K562 (cell line): Measurements from ENCODE around the gene SLC9A1. TPM values are rescaled to one million over a fixed set of nuclear protein-coding genes. Genes with fewer than 3 reads are reported as not detected.

Experiments used
- ATAC-seq: fragments of 200-7000 bp; cut with Tn5 transposase; 3 replicates; pipeline ENCODE4 v1.9.1; 2020; ENCODE audit warnings: moderate library complexity
- BruUV-seq: library from RNA; stranded (reverse); fragments of 400-500 nt; replicated peaks from 2 replicates; lab custom pipeline; 2021; lab: Mats Ljungman, UMichigan
- CTCF ChIA-PET: fragments of 300-600 bp; formaldehyde crosslinking; extraction: SDS; loops from one replicate; lab custom pipeline; 2021; ENCODE audit warnings: low intra/inter-chr PET ratio; lab: Yijun Ruan, JAX
- POLR2A ChIA-PET: fragments of 300-600, 350-650 bp; sonication (Branson Sonifier 250); formaldehyde crosslinking; extraction: SDS; loops from one replicate; lab custom pipeline; 2021; ENCODE audit warnings: antibody characterized with exemption, inconsistent platforms; lab: Yijun Ruan, JAX
- DNase-seq, 4 experiments: peaks; one replicate each; pipeline versions ENCODE4 v3.0.0 to v3.0.0-alpha.2; 2011 to 2018; ENCODE audit warnings: low spot score in 3 of 4, mixed read lengths in 3 of 4; ENCODE audit errors: extremely low read depth in 1 of 4
- FAIRE-seq: peaks from 2 replicates; lab custom pipeline; 2011; peaks lifted over from hg19 to GRCh38; lab: Jason Lieb, UNC
- H2AFZ ChIP-seq: 2 replicates; pipeline ENCODE4 v1.6.0; 2011; ENCODE audit warnings: low read depth, low read length, control low read depth, inconsistent platforms
- H3K27ac ChIP-seq: fragments of 200-600 bp; 3 replicates; pipeline ENCODE4 v1.8.0; 2011; ENCODE audit warnings: low read depth, mild to moderate bottlenecking, control low read depth, inconsistent platforms, low read length, moderate library complexity, mixed read lengths; ENCODE audit errors: extremely low read depth
- H3K27me3 ChIP-seq, 2 experiments: fragments of 300-600 bp in 1 of 2; 2 replicates in 1 of 2; 3 replicates in 1 of 2; pipeline versions ENCODE4 v1.6.0 to v1.8.0; 2011; ENCODE audit warnings: inconsistent platforms in 2 of 2, low read length in 2 of 2, mild to moderate bottlenecking in 1 of 2, mixed read lengths in 1 of 2, moderate library complexity in 1 of 2; ENCODE audit not compliant: control insufficient read depth in 2 of 2, insufficient read depth in 2 of 2
- H3K36me3 ChIP-seq: fragments of 300-600 bp; 3 replicates; pipeline ENCODE4 v1.8.0; 2011; ENCODE audit warnings: mild to moderate bottlenecking, low read length, inconsistent platforms; ENCODE audit not compliant: control insufficient read depth, insufficient read depth
- H3K4me1 ChIP-seq, 2 experiments: fragments of 200-600 bp in 1 of 2; replicated peaks in 1 of 2; 2 replicates in 1 of 2; 3 replicates in 1 of 2; pipeline versions ENCODE4 v1.5.1 to v1.8.0; 2011; ENCODE audit warnings: inconsistent platforms in 2 of 2, low read length in 2 of 2, mild to moderate bottlenecking in 1 of 2, mixed read lengths in 1 of 2, moderate library complexity in 1 of 2; ENCODE audit not compliant: control insufficient read depth in 2 of 2, insufficient read depth in 2 of 2
- H3K4me2 ChIP-seq: 2 replicates; pipeline ENCODE4 v1.6.1; 2011; ENCODE audit warnings: low read length, control low read depth, inconsistent platforms, mixed read lengths; ENCODE audit not compliant: insufficient read depth
- H3K4me3 ChIP-seq: fragments of 200-600 bp; sonication (generic), shearing (Covaris generic); 2 replicates; pipeline ENCODE4 v1.5.1; 2016; ENCODE audit warnings: control low read depth, inconsistent platforms
- H3K79me2 ChIP-seq: fragments of 200-600 bp; 3 replicates; pipeline ENCODE4 v1.8.0; 2011; ENCODE audit warnings: low read length, inconsistent platforms; ENCODE audit not compliant: control insufficient read depth, insufficient read depth
- H3K9ac ChIP-seq, 2 experiments: 2 replicates each; pipeline versions ENCODE4 v1.6.0 to v1.6.1; 2011; ENCODE audit warnings: low read depth in 2 of 2, low read length in 2 of 2, control low read depth in 1 of 2, inconsistent platforms in 1 of 2, mild to moderate bottlenecking in 1 of 2, mixed read lengths in 1 of 2; ENCODE audit not compliant: insufficient read depth in 1 of 2
- H3K9me1 ChIP-seq: one replicate; pipeline ENCODE4 v1.6.0; 2011; ENCODE audit warnings: inconsistent platforms, mild to moderate bottlenecking, low read length, moderate library complexity; ENCODE audit not compliant: control insufficient read depth, insufficient read depth
- H3K9me3 ChIP-seq: replicated peaks from 2 replicates; pipeline ENCODE4 v1.5.1; 2011; ENCODE audit warnings: low read depth, low read length, inconsistent platforms; ENCODE audit not compliant: control insufficient read depth, insufficient read depth
- H4K20me1 ChIP-seq: replicated peaks from 2 replicates; pipeline ENCODE4 v1.6.1; 2011; ENCODE audit warnings: low read length, inconsistent platforms, mixed read lengths; ENCODE audit not compliant: control insufficient read depth, insufficient read depth
- CREBBP ChIP-seq: IDR thresholded peaks from one replicate; pipeline ENCODE4 v1.6.1; 2012; ENCODE audit warnings: low read depth, mild to moderate bottlenecking, control low read depth, inconsistent platforms, low read length
- HDAC8 ChIP-seq: fragments of 450-650 bp; IDR thresholded peaks from 2 replicates; pipeline ENCODE4 v1.6.1; 2016; ENCODE audit warnings: mild to moderate bottlenecking, missing genetic modification characterization, moderate library complexity, missing compliant biosample characterization
- HMGN3 ChIP-seq: IDR thresholded peaks from 2 replicates; pipeline ENCODE4 v1.6.1; 2011; ENCODE audit warnings: borderline replicate concordance, low read depth, mild to moderate bottlenecking, mixed read lengths, low read length; ENCODE audit not compliant: insufficient read length; ENCODE audit errors: extremely low read depth
- JUND ChIP-seq, 2 experiments: IDR thresholded peaks; 2 replicates in 1 of 2; 3 replicates in 1 of 2; pipeline ENCODE4 v1.6.1; 2011; ENCODE audit warnings: borderline replicate concordance in 2 of 2, low read depth in 2 of 2, low read length in 2 of 2, improper control_type of control experiment in 1 of 2, missing biosample characterization in 1 of 2, missing genetic modification characterization in 1 of 2, missing genetic modification reagents in 1 of 2
- LCOR ChIP-seq: sonication (generic); formaldehyde crosslinking; IDR thresholded peaks from 2 replicates; pipeline ENCODE4 v1.8.0; 2022; ENCODE audit warnings: mild to moderate bottlenecking, missing genetic modification reagents
- PHF21A ChIP-seq: fragments of 450-650 bp; IDR thresholded peaks from 2 replicates; pipeline ENCODE4 v1.6.1; 2017; ENCODE audit warnings: low read depth, borderline replicate concordance
- SIX5 ChIP-seq, 2 experiments: IDR thresholded peaks; 2 replicates each; pipeline ENCODE4 v1.6.1; 2011; ENCODE audit warnings: low read length in 2 of 2, borderline replicate concordance in 1 of 2, low read depth in 1 of 2, mild to moderate bottlenecking in 1 of 2, moderate library complexity in 1 of 2; ENCODE audit not compliant: insufficient read depth in 1 of 2
- SMARCE1 ChIP-seq: fragments of 450-650 bp; IDR thresholded peaks from 2 replicates; pipeline ENCODE4 v1.7.1; 2016; ENCODE audit warnings: mild to moderate bottlenecking
- THRB ChIP-seq: fragments of 450-650 bp; formaldehyde crosslinking; conservative IDR thresholded peaks from 2 replicates; pipeline ENCODE4 v1.4.0; 2022; ENCODE audit warnings: mild to moderate bottlenecking, missing genetic modification characterization
- ZNF197 ChIP-seq: fragments of 200-800 bp; sonication (Bioruptor generic); IDR thresholded peaks from 2 replicates; pipeline ENCODE4 v1.6.1; 2016; ENCODE audit warnings: low read depth, missing genetic modification characterization, missing compliant biosample characterization
- ZNF740 ChIP-seq, 3 experiments: fragments of 200-800 bp in 1 of 3; sonication (Bioruptor generic) in 1 of 3; sonication (generic) in 1 of 3; formaldehyde crosslinking in 1 of 3; IDR thresholded peaks; 2 replicates each; pipeline versions ENCODE4 v1.6.1 to v1.8.0; 2016 to 2022; ENCODE audit warnings: mild to moderate bottlenecking in 2 of 3, missing compliant biosample characterization in 2 of 3, missing genetic modification characterization in 2 of 3, missing genetic modification reagents in 1 of 3
- ZNF830 ChIP-seq: fragments of 250-450 bp; sonication (Bioruptor Pico); IDR thresholded peaks from 2 replicates; pipeline ENCODE4 v1.5.0; 2021; ENCODE audit warnings: mild to moderate bottlenecking
- WGBS: fragments of 100-300 bp; shearing (Covaris generic); methylation state at CpG from one replicate; pipeline ENCODE4 v1.1.6; 2016; ENCODE audit warnings: low coverage, mixed read lengths; ENCODE audit not compliant: insufficient coverage; ENCODE audit errors: missing lambda C conversion rate; 5-methylcytosine and 5-hydroxymethylcytosine counted together
- in situ Hi-C: fragments of 300-500 bp; cut with MboI; formaldehyde crosslinking; loops from 4 replicates; pipeline ENCODE4 v1.15.0; 2018; ENCODE audit warnings: inconsistent platforms, mixed read lengths
- intact Hi-C: fragments of 100-400 bp; cut with micrococcal nuclease; formaldehyde crosslinking; loops from 2 replicates; pipeline ENCODE4 v1.14.2; 2022
- polyA plus RNA-seq, 8 experiments: library from polyadenylated mRNA; depleted of rRNA in 4 of 8; stranded (reverse) in 5 of 8; unstranded in 3 of 8; fragments of >200 nt; fragmentation: Nextera tagmentation in 2 of 8; fragmentation: Illumina TruSeq in 1 of 8; extraction: Ambion mirVana in 2 of 8; extraction: Trizol in 1 of 8; gene quantifications; 2 replicates each; pipeline versions ENCODE4 v1.2.1 to v1.2.3, GENCODE V29; 2011 to 2014; ENCODE audit warnings: inconsistent platforms in 1 of 8, missing spikeins in 1 of 8
- total RNA-seq, 7 experiments: library from RNA; depleted of rRNA in 6 of 7; stranded (reverse); fragments of >200 nt in 6 of 7; fragmentation: Illumina TruSeq in 2 of 7; extraction: Trizol in 2 of 7; gene quantifications; 2 replicates each; pipeline versions ENCODE4 v1.2.1 to v1.2.3, GENCODE V29; 2011 to 2021; ENCODE audit warnings: low replicate concordance in 1 of 7
- TF ChIP-seq, protein P1 (sequence below): fragments of 450-650 bp; IDR thresholded peaks from 2 replicates; pipeline ENCODE4 v1.6.1; 2017; ENCODE audit warnings: antibody characterized with exemption, mild to moderate bottlenecking

SLC9A1 gene
- total and polyA plus RNA-seq, 9 of the 15 experiments (the other 6 are each of a cell fraction or from before 2014, with no cell fraction given): 0.59 to 14.4 (median 2.0) TPM

- Histone ChIP-seq H3K9me3 (no peaks in the 10 kb centered on the region), H3K79me2 (peaks cover 31% of the 10 kb centered on the region), H2AFZ (no peak overlapping the region), H3K9me1 (no peaks in the 10 kb centered on the region), H3K9ac (peak overlapping the region; percentile 87 to 96), H3K4me2 (peak overlapping the region; percentile 93), H3K27ac (no peak overlapping the region; the same call in 2 of the 3 replicates), H4K20me1 (peaks cover 13% of the 10 kb centered on the region; the same call in 1 of the 2 replicates), H3K4me1 (peaks cover 40 to 41% of the 10 kb centered on the region in 2 experiments), H3K4me3 (peak overlapping the region; percentile 77), H3K36me3 (no peaks in the 10 kb centered on the region; the same call in 2 of the 3 replicates), H3K27me3 (no peaks in the 10 kb centered on the region)
- intact Hi-C loops: loop anchor here (10.0 kb wide), 1 partner anchor 49 kb away; no protein-coding TSS in a partner anchor
- ATAC-seq (0 out of 3 replicates have a peak, but pooled peaks have one; percentile 1), FAIRE-seq (no peak), DNase-seq (peak in 2 of 4 experiments; percentile 10 to 37)
- POLR2A ChIA-PET: interaction anchor here (0.6 to 11.8 kb wide), 24 partner anchors 10 to 571 kb away, joined by 3 to 380 read pairs (median 5); partner anchors contain the start of gene WDTC1
- no TSS peak for BruUV-seq
- in situ Hi-C loops: no loop called here
- CTCF ChIA-PET: no interaction called here
- 67% methylated on average over 21 of the region's 21 CpGs for WGBS
- TF ChIP-seq LCOR (CRISPR knock-in tag) (peak; percentile 51), HDAC8 (no peak), THRB (CRISPR knock-in tag) (no peak), SMARCE1 (no peak), PHF21A (no peak), ZNF740 (CRISPR knock-in tag; IDR thresholded peaks at IDR 0.05) (peak; percentile 65), ZNF740 (tag; IDR thresholded peaks at IDR 0.05) (no peak), CREBBP (no peak), SIX5 (IDR thresholded peaks at IDR 0.05; ENCODE audit: borderline replicate concordance in 1 of 2, insufficient read depth in 1 of 2, low read depth in 1 of 2, low read length in 2 of 2) (no peak), JUND (IDR thresholded peaks at IDR 0.05; ENCODE audit: borderline replicate concordance, low read depth, low read length) (no peak), JUND (tag; IDR thresholded peaks at IDR 0.05; ENCODE audit: borderline replicate concordance, low read depth, low read length) (no peak), ZNF197 (CRISPR knock-in tag) (no peak), HMGN3 (no peak), ZNF830 (no peak)
- TF ChIP-seq, protein P1, sequence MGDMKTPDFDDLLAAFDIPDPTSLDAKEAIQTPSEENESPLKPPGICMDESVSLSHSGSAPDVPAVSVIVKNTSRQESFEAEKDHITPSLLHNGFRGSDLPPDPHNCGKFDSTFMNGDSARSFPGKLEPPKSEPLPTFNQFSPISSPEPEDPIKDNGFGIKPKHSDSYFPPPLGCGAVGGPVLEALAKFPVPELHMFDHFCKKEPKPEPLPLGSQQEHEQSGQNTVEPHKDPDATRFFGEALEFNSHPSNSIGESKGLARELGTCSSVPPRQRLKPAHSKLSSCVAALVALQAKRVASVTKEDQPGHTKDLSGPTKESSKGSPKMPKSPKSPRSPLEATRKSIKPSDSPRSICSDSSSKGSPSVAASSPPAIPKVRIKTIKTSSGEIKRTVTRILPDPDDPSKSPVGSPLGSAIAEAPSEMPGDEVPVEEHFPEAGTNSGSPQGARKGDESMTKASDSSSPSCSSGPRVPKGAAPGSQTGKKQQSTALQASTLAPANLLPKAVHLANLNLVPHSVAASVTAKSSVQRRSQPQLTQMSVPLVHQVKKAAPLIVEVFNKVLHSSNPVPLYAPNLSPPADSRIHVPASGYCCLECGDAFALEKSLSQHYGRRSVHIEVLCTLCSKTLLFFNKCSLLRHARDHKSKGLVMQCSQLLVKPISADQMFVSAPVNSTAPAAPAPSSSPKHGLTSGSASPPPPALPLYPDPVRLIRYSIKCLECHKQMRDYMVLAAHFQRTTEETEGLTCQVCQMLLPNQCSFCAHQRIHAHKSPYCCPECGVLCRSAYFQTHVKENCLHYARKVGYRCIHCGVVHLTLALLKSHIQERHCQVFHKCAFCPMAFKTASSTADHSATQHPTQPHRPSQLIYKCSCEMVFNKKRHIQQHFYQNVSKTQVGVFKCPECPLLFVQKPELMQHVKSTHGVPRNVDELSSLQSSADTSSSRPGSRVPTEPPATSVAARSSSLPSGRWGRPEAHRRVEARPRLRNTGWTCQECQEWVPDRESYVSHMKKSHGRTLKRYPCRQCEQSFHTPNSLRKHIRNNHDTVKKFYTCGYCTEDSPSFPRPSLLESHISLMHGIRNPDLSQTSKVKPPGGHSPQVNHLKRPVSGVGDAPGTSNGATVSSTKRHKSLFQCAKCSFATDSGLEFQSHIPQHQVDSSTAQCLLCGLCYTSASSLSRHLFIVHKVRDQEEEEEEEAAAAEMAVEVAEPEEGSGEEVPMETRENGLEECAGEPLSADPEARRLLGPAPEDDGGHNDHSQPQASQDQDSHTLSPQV: peak; percentile 59
Measured at GRCh38 chr1:27153927-27154358, 982 bp downstream of the SLC9A1 start.
